Activated CD4-positive, alpha-beta T cell treated with anti-CD3 and anti-CD28 coated beads, Interleukin-2, amount 50 U/mL, for 1 hour (primary cell): Measurements from ENCODE around the gene SMARCA4.
"Not testable (repeated sequence)": the region's sequence is repeated elsewhere in the genome, so short reads cannot be mapped to it uniquely, and the experiment has no call there.

Source experiments
- DNase-seq: peaks from one replicate; pipeline ENCODE4 v3.0.0-alpha.2; 2020

Gene SMARCA4

GRCh38 chr19:10929402-10929794 lies 31.4 kb upstream of the SMARCA4 start:
- DNase-seq = no peak

- no peak for DNase-seq
Observed at GRCh38 chr19:10935371-10936059, 25.3 kb upstream of the SMARCA4 start.

GRCh38 chr19:10936661-10937084 lies 24.2 kb upstream of the SMARCA4 start:
- DNase-seq = no peak

GRCh38 chr19:10941649-10942048 lies 19.2 kb upstream of the SMARCA4 start:
- not testable (repeated sequence) for DNase-seq

- DNase-seq = not testable (repeated sequence)
Observed at GRCh38 chr19:10943412-10943811, 17.4 kb upstream of the SMARCA4 start.

- no peak for DNase-seq
Observed at GRCh38 chr19:10945264-10945663, 15.6 kb upstream of the SMARCA4 start.

- no peak for DNase-seq
Observed at GRCh38 chr19:10946958-10947657, 13.7 kb upstream of the SMARCA4 start.

- DNase-seq = no peak
Observed at GRCh38 chr19:10952809-10953208, 8.0 kb upstream of the SMARCA4 start.

GRCh38 chr19:10959277-10959968 lies 1.4 kb upstream of the SMARCA4 start:
- not testable (repeated sequence) for DNase-seq

GRCh38 chr19:10961073-10961860 lies 437 bp downstream of the SMARCA4 start:
- peak; percentile 16 for DNase-seq

GRCh38 chr19:10962863-10963262 lies 2.0 kb downstream of the SMARCA4 start:
- no peak for DNase-seq

GRCh38 chr19:10963865-10964264 lies 3.0 kb downstream of the SMARCA4 start:
- no peak for DNase-seq

GRCh38 chr19:10964903-10965302 lies 4.1 kb downstream of the SMARCA4 start:
- DNase-seq = no peak

- no peak for DNase-seq
Observed at GRCh38 chr19:10965398-10965797, 4.6 kb downstream of the SMARCA4 start.

- DNase-seq = no peak
Observed at GRCh38 chr19:10966809-10967208, 6.0 kb downstream of the SMARCA4 start.

GRCh38 chr19:10968527-10969135 lies 7.8 kb downstream of the SMARCA4 start:
- no peak for DNase-seq

GRCh38 chr19:10971107-10971726 lies 10.4 kb downstream of the SMARCA4 start:
- no peak for DNase-seq

GRCh38 chr19:10975374-10976130 lies 14.7 kb downstream of the SMARCA4 start:
- DNase-seq = no peak

- no peak for DNase-seq
Observed at GRCh38 chr19:10976131-10976892, 15.5 kb downstream of the SMARCA4 start.

GRCh38 chr19:10977742-10978092 lies 16.9 kb downstream of the SMARCA4 start:
- DNase-seq = no peak

- peak; percentile 14 for DNase-seq
Observed at GRCh38 chr19:10979951-10980381, 19.1 kb downstream of the SMARCA4 start.
